RPMI8226 (cell line): ENCODE measurements around the gene ANXA6.
"Not testable (repeated sequence)": the region's sequence is repeated elsewhere in the genome, so short reads cannot be mapped to it uniquely, and the experiment has no call there.

Experiments
- DNase-seq: peaks from one replicate; pipeline ENCODE4 v3.0.0-alpha.2; 2015

Gene ANXA6

GRCh38 chr5:151157426-151158286 lies at the start of gene ANXA6:
ANXA6 (minus strand) TSS chr5:151157779; CDS start chr5:151147901, 9,878 bp downstream.
- peak; percentile 38 for DNase-seq

GRCh38 chr5:151205411-151205810 lies 47.8 kb upstream of the ANXA6 start:
- DNase-seq: no peak

DNA sequence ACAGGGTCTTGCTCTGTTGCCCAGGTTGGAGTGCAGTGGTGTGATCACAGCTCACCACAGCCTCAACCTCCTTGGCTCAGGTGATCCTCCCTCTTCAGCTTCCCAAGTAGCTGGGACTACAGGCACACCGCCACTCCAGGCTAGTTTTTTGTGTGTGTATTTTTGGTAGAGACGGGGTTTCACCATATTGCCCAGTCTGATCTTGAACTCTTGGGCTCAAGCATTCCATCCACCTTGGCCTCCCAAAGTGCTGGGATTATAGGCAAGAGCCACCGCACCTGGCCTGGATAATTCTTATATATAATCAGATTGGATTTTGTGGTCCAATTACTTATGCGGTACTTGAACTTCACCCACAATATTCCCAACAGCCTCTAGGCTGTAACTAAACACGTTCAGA lies 46.5 kb upstream of the ANXA6 start:
- DNase-seq: no peak

GRCh38 chr5:151202381-151203139 lies 45.0 kb upstream of the ANXA6 start:
- no peak for DNase-seq

DNA sequence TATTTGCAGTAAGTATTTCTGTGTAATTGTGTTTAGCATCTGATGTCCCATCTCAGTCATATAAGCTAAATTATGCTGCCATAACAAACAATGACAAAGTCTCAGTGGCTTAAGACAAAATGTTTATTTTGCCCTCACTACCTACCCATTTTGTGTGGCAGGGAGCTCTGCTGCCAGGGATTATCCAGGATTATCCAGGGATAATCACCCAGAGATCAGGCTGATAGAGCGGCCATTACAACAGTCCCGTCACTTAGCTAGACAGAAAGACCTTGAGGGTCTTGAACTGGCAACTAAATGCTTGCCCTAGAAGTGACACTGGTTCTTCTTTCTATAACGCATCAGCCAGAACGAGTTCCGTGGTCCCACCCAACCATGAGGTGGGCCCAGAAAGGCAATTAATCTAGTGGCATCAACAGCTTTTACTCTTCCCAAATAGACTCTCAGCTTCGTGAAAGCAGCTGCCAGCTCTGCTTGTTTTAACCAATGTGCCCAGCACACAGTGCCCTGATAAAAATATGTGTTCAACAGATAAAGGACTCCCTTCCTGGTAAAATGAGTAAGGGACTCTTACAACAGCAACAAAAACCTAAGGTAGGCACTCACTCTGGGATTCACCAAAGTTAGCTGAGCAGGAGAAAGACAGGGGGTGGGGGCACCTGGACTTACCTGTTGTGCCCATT lies 43.5 kb upstream of the ANXA6 start:
- no peak for DNase-seq

DNA sequence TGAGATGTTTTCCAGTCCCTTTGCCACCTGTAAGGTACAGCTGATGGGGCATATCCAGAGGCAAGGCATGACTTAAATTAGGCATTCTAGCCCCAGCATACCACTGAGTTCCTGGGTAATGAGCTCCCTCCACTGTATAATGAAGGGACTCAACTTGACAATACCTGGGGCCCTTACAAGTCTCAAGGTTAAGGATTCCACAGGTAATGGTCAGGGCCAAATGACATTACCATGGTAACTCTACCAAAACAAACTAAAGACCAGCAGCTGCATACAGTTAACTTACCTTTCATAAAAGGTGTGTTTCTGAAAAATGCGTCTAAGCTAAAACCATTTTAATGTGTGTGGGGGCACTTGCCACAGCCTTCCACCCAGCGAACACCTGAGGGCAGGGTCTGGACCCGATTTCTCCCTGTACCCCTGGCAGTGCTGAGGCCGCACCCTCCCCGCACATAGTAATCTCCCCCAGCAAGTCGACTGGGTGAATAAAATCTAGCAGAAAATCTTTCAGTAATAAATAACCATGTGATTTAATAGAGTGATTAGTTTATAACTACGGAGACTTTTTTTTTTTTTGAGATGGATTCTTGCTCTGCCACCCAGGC lies 42.1 kb upstream of the ANXA6 start:
- DNase-seq: no peak

GRCh38 chr5:151198861-151199260 lies 41.3 kb upstream of the ANXA6 start:
- DNase-seq: no peak

DNA sequence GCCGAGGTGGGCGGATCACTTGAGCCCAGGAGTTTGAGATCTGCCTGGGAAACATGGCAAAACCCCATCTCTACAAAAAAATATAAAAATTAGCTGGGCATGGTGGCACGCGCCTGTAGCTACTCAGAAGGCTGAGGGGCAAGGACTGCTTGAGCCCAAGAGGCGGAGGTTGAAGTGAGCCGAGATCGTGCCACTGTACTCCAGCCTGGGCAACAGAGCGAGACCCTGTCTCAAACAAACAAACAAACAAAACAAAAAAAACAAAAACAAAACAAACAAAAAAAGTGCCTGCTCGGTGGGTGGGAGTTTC lies 39.7 kb upstream of the ANXA6 start:
- DNase-seq: not testable (repeated sequence)

DNA sequence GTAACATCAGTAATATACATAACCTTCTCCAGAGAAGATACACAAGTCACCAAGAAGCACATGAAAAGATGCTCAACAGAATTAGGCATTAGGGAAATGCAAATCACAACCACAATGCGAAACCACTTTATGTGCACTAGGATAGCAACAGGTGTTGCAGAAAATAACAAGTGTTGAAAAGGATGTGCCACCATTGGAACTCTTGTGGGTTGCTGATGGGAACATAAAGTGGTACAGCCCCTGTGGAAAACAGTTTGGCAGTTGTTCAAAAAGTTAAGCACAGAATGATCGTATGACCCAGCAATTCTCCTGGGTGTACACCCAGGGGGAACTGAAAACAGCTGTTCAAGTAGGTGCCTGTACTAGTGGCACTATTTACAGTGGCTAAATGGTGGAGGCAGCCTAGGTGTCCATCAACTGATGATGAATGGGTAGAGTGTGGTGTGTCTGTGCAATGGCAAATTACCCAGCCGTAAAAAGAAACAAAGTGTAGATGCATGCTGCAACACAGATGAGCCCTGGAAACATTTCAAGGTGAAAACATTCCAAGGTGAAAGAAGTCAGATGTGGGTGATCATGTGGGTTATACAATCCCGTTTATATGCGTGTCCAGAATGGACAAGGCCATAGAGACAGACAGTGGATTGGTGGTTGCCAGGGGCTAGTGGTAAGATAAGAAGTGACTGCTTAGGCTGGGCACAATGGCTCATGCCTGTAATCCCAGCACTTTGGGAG lies 39.1 kb upstream of the ANXA6 start:
- DNase-seq: peak; percentile 56

GRCh38 chr5:151195622-151196021 lies 38.0 kb upstream of the ANXA6 start:
- DNase-seq: no peak

- DNase-seq: no peak
Measured at GRCh38 chr5:151192626-151193025, 35.0 kb upstream of the ANXA6 start.

- no peak for DNase-seq
Measured at GRCh38 chr5:151191661-151192060, 34.1 kb upstream of the ANXA6 start.

DNA sequence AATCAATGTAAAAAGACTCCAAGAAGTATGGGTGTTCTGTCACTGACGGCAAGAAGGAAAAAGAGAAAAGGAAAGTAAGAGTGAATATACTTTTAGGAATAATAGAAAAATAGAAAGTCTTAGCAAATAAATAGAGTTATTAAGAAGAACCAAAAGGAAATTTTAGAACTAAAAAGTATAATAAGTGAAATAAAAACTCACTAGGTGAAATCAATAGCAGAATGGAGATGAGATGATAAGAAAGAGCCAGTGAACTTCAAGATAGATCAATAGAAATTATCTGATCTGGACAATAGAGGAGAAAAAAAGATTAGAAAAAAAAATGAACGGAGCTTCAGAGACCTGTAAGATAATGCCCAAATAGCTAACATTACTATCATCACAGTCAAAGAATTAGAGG lies 31.6 kb upstream of the ANXA6 start:
- DNase-seq: no peak

DNA sequence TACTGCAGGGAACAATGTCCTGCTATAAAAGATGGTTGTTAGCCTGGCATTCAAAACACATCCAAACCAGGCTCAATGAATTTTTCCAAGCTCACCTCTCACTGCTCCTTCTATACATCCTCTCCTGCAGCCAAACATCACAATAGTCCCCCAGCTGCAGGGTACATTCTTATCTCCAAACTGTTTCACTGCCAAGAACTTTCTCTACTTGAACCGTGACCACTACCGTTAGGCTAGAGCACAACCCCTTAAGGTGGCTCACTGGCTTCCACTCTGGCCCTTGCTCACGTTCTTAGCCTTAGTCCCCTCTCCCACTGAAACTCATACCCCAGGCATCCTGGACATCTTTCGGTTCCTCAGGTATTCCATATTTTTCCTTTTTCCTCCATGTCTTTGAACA lies 29.0 kb upstream of the ANXA6 start:
- DNase-seq: no peak

GRCh38 chr5:151186052-151186451 lies 28.5 kb upstream of the ANXA6 start:
- no peak for DNase-seq

GRCh38 chr5:151184316-151185042 lies 26.9 kb upstream of the ANXA6 start:
- no peak for DNase-seq

DNA sequence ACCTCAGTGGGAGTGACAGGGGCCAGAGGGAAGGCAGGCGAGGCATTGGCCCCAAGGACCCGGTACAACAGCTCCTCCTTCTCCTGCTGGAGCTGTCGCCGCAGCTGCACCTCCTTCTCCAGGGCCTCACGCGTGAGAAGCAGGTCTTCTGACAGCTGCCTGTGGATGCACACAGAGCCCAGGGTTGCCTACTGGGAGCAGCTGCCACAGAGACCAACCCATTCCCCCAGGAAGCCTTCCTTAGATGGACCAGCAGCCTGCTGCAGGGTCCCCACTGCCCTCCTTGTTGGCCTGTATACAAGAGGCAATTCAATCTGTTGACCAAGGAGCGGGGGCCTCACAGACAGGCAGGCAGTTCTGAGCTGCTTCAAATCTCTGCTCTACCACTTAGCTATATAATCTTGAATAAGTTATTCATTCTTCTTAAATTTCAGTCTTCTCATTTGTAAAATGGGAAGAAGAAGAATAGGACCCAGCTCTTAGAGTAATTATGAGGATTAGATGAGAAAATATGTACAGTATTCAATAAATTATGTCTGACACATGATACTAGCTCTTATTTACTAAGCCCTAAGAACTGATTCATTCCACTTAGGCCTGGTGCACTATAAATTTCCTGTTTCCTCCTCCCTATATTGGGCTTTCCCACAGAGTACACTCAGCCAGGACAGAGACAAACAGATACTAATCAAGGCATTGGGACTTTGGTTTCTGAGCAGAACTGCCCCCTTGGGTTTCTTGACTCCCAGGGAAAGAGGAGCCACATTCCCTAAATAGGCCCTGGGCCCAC lies 26.1 kb upstream of the ANXA6 start:
- DNase-seq: no peak

GRCh38 chr5:151182976-151183375 lies 25.4 kb upstream of the ANXA6 start:
- no peak for DNase-seq

DNA sequence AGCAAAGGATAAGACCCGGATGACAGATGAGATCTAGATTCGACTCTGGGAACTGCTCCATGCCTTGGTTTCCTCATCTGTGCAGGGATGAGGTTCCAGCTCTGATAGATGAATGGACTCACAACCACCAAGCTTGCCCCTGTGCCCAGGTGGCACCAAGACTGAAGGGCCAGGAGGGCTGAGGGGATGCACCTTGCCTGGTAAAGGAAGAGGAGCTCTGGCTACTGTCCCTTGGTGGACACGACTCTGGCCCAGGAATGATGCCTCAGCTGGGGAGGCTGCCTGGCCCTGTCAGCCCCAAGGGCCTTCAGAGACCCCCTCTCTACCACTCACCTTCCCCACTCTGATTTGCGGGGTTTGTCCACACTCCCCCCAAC lies 24.9 kb upstream of the ANXA6 start:
- DNase-seq: no peak

DNA sequence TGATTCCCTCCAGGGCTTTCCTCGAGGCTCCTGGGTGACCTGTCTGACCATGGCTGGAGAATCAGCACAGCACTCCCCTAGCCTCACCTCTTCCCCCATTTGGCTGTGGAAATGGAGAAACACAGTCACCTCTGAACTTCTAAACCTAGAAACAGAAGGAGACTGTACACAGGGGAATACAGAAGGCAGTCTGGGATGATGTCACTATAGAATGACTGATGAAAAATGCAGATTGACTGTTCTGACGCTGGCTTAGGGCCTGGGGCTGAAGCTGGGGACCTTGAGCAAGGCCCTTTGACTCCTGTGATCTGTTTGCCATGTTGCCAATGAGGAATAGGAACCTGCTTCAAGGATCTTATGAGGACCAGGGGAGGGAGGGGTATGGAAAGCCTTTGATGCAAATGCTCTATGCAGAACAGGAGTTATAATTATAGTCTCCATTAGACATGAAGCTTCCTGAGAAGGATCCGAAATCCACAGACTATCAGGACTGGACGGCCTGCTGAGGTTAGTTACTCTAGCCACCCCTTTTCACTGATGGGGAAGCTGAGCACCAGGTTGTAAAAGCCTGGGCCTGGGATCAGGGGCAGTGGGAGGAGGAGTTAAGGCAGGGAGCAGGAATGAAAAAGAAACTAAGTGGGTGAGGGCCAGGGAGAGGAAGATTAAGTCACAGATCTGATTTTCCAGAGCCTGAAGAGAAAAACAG lies 24.4 kb upstream of the ANXA6 start:
- DNase-seq: no peak
